ENCODE results near the gene FEM1C. TPM values are rescaled to one million over a fixed set of nuclear protein-coding genes. Genes with fewer than 3 reads are reported as not detected.

FEM1C gene
- total RNA-seq, 4 donors from 2014 or later = 41.3 to 71.0 (median 51.5) TPM

DNA sequence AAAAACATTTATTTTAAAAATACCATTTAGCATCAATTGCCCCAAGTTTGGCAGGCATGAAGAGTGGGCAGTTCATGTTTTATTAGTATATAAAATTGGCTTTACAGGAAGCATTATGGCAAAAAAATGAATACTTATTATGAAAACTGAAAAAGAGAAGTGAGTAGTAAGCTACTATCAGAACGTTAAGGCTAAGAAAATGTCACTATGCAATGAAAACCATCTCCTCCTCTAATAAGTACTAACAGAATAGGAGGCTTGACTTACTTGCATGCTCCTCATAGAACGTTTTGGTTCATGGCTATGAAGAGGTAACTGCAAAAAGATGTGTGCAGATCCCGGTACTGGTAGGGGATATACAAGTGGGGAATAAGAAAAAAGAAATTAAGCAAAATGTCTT, 34.1 kb upstream of the FEM1C start:
- Histone ChIP-seq H3K27me3 (no peaks in the 10 kb centered on the region), H3K27ac (replicated peaks in 1 of 4) (no peak overlapping the region), H3K4me3 (no peak overlapping the region), H3K9me3 (no peaks in the 10 kb centered on the region), H3K4me1 (peaks cover 0 to 10% (median 7%) of the 10 kb centered on the region in 4 donors), H3K36me3 (peaks cover 0 to 10% (median 4%) of the 10 kb centered on the region in 4 donors)
- intact Hi-C loops (cut with DNase I) = no loop called here
- no peak for TF ChIP-seq POLR2AphosphoS5 (IDR thresholded peaks at IDR 0.05)
- TF ChIP-seq POLR2A (IDR thresholded peaks at IDR 0.05; ENCODE audit: low read depth) = no peak
- TF ChIP-seq, protein P1, sequence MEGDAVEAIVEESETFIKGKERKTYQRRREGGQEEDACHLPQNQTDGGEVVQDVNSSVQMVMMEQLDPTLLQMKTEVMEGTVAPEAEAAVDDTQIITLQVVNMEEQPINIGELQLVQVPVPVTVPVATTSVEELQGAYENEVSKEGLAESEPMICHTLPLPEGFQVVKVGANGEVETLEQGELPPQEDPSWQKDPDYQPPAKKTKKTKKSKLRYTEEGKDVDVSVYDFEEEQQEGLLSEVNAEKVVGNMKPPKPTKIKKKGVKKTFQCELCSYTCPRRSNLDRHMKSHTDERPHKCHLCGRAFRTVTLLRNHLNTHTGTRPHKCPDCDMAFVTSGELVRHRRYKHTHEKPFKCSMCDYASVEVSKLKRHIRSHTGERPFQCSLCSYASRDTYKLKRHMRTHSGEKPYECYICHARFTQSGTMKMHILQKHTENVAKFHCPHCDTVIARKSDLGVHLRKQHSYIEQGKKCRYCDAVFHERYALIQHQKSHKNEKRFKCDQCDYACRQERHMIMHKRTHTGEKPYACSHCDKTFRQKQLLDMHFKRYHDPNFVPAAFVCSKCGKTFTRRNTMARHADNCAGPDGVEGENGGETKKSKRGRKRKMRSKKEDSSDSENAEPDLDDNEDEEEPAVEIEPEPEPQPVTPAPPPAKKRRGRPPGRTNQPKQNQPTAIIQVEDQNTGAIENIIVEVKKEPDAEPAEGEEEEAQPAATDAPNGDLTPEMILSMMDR (IDR thresholded peaks at IDR 0.05) = no peak
- no peak for TF ChIP-seq EP300 (IDR thresholded peaks at IDR 0.05)
- DNase-seq (ENCODE audit: extremely low spot score) = no peak
- 83% methylated on average over 3 of the region's 3 CpGs for WGBS

GRCh38 chr5:115577741-115578140, 33.2 kb upstream of the FEM1C start:
- intact Hi-C loops (cut with DNase I) = no loop called here
- WGBS = over 99% methylated on average over 6 of the region's 6 CpGs

GRCh38 chr5:115577329-115577728, 32.8 kb upstream of the FEM1C start:
- no peak overlapping the region for H3K27ac ChIP-seq (replicated peaks in 1 of 4)
- peaks cover 0 to 10% (median 4%) of the 10 kb centered on the region in 4 donors for H3K36me3 ChIP-seq
- TF ChIP-seq, protein P1 (IDR thresholded peaks at IDR 0.05) = no peak
- TF ChIP-seq POLR2A (IDR thresholded peaks at IDR 0.05; ENCODE audit: low read depth) (no peak), POLR2AphosphoS5 (IDR thresholded peaks at IDR 0.05) (no peak), EP300 (IDR thresholded peaks at IDR 0.05) (no peak)
- H3K9me3 ChIP-seq = no peaks in the 10 kb centered on the region
- WGBS = 77% methylated on average over 2 of the region's 2 CpGs
- H3K27me3 ChIP-seq = no peaks in the 10 kb centered on the region
- peaks cover 0 to 21% (median 14%) of the 10 kb centered on the region in 4 donors for H3K4me1 ChIP-seq
- H3K4me3 ChIP-seq = no peak overlapping the region
- no peak for DNase-seq (ENCODE audit: extremely low spot score)
- intact Hi-C loops (cut with DNase I) = no loop called here

More at GRCh38 chr5:115577741-115578140, 33.2 kb upstream of the FEM1C start:
- Histone ChIP-seq H3K9me3 (no peaks in the 10 kb centered on the region), H3K4me3 (no peak overlapping the region), H3K36me3 (peaks cover 0 to 10% (median 4%) of the 10 kb centered on the region in 4 donors), H3K4me1 (peaks cover 0 to 17% (median 10%) of the 10 kb centered on the region in 4 donors), H3K27me3 (no peaks in the 10 kb centered on the region), H3K27ac (replicated peaks in 1 of 4) (no peak overlapping the region)
- DNase-seq (ENCODE audit: extremely low spot score) = no peak
- no peak for TF ChIP-seq POLR2AphosphoS5 (IDR thresholded peaks at IDR 0.05)
- no peak for TF ChIP-seq POLR2A (IDR thresholded peaks at IDR 0.05; ENCODE audit: low read depth)
- TF ChIP-seq EP300 (IDR thresholded peaks at IDR 0.05) = no peak
- TF ChIP-seq, protein P1 (IDR thresholded peaks at IDR 0.05) = no peak

DNA sequence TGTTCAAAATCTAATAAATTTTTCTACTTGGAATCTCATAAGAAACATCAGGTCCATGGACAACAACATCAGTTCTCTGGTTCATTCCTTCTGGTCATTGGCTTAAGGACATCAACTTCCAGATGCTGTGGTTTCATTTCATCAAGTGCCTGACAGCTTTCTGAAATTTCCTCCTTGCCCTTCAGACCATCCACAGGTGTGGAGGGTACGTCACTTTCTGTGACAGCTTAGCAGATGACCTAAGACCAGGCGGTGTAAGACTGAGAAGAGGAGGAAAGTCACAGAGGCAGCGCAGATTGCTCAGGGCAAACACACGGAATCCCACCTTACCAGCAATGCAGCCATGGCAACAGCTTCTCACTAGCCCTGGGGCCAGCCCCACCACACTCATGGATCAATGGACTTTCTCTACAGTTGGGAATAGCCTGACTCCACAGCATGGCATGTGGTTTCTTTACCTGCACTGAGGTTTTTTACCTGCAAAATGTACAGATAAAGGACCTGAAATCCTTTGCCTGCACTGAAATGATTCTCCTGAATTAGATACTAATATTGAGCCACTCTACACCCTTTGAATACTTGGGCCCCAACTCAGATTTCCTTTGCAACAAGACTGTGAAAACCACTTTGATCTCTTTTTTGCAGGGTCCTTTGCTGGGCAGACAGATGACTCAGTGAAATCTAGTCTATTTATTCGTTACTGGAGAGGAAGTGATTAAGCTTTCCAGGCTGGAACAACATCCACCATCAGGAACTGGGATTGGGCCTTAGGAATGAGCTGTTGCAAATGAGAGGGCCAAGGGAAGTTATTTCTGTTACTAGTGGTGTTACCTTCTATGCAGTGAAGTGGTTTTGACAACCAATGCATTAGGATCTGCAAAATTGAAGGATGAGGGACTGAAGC, 30.8 kb upstream of the FEM1C start:
- no peak for TF ChIP-seq POLR2AphosphoS5 (IDR thresholded peaks at IDR 0.05)
- TF ChIP-seq, protein P1 (IDR thresholded peaks at IDR 0.05) = no peak
- no peak for TF ChIP-seq EP300 (IDR thresholded peaks at IDR 0.05)
- TF ChIP-seq POLR2A (IDR thresholded peaks at IDR 0.05; ENCODE audit: low read depth) = no peak
- Histone ChIP-seq H3K27me3 (no peaks in the 10 kb centered on the region), H3K27ac (replicated peaks in 1 of 4) (no peak overlapping the region), H3K36me3 (peaks cover 0 to 4% (median 2%) of the 10 kb centered on the region in 4 donors), H3K4me3 (no peak overlapping the region), H3K9me3 (no peaks in the 10 kb centered on the region), H3K4me1 (peaks cover 9 to 39% (median 27%) of the 10 kb centered on the region in 4 donors)
- DNase-seq (ENCODE audit: extremely low spot score) = no peak
- 95% methylated on average over 5 of the region's 5 CpGs for WGBS
- intact Hi-C loops (cut with DNase I) = no loop called here
